GM21447 (cell line): ENCODE data around the gene SESTD1.
A peak's percentile ranks its signal among the peaks of the same experiment; 100 is the strongest.

ENCODE experiments used
- ATAC-seq: cut with Tn5 transposase; IDR thresholded peaks from one replicate; pipeline ENCODE4 v1.9.1; 2021; ENCODE audit not compliant: unreplicated experiment

Gene SESTD1

DNA sequence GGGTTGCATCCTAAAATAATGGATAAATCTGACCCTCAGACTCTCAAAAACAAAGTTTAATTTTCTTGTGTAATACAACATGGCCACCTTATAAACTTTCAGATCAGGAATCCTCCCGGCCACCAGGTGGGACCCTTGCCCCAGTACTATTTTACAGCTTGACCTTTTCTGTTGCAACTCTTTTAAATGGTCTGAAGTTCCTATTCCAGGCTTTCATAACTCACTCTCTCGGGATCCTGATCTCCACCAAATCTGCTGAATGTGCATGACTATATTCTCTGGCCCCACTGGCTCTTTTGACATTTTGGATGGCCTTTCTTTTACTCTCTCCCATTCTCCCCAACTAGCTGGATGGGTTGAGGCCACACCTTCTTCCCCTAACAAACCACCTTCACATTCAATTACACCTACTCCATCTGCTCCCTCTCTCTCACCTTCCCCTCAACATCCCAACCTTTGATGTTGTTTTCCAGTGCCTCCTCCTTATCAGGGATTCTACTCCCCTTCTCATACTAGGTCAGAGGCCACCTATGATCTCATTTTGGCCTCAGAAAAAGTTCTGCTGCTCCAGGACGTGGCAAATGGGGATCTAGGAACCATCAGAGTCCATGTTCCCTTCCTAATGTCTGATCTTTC is 70.8 kb downstream of the SESTD1 start:
- no peak for ATAC-seq

DNA sequence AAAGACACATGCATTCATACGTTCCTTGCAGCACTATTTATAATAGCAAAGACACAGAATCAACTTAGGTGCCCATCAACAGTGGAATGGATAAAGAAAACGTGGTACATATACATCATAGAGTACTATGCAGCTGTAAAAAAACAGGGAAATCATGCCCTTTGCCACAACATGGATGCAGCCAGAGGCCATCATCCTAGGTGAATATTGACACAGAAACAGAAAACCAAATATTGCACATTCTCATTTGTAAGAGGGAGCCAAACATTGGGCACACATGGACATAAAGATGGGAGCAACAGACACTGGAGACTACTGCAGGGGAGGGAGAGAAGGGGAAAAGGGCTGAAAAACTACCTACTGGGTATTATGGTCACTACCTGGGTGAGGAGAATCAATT is 73.5 kb downstream of the SESTD1 start:
- ATAC-seq: no peak

DNA sequence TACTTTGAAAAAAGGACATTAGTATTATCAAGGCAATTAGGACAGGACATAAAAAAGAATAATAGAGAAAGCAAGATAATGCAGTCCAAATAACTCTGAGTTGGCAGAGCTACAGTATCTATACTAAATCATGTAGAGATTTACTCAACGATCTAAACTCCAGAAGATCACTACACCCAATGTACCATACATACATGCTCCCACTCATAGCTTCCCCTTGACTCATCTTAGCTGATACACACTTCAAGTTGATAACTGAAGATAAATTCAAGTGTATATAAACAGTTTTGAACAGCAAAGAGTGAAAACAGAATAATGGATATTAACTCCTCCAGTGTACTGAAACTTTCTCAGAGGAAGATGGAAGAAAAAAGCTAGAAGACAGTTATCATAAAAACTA is 78.5 kb downstream of the SESTD1 start:
- no peak for ATAC-seq

DNA sequence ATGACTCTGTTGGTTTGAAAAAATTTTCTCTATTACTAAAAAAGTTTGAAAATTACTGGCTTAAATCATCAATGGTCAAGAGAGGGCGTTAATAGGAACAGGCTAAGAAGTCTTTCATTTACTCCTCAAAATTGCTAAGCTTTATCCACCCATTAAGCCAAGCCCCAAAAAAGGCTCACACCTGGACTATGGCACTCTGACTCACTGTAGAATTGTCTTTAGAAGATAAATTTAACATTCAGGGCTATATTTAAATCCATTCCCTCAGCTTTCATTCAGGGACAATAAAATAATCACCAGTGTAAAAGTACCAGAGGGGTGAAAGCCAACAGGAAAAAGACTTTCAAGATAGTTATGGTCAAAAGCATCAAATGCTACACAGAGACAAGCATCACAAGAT is 80.0 kb downstream of the SESTD1 start:
- ATAC-seq: no peak

DNA sequence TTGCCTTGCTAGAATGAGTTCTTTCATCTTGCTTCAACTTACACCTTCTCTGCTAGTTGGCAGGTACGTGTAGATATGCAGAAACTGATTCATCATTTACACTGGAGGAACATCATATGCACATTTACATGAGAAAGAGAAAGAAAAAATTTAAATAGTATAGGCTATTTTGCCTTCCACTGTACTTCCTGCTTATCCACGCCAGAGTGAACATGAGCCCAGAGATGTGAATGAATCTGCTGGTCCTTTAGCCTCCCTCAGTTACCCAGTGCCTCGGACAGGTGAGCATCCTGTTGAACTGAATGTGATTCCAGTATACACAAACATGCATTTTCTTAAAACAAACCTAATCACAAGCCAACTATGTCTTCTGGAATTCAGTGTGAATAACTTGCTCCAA is 83.6 kb downstream of the SESTD1 start:
- ATAC-seq: peak; percentile 85

DNA sequence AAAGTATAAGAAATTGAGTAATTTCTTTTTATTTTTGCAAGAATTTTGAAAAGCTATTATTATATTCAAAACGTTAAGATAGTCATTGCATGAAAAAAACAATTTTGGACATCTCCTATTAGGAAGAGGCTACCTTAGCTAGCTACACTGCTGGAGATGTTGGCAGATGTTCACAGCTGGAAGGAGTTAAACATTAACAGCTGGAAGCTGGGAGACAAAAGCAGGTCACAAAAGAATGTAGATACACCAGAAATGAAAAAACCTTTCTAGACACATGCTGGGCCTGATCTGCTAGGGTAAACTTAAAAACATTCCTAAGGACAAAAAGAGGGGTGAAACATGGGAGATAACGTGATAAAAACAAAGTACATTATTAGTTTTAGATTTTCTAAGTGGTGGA is 84.4 kb downstream of the SESTD1 start:
- ATAC-seq: no peak

DNA sequence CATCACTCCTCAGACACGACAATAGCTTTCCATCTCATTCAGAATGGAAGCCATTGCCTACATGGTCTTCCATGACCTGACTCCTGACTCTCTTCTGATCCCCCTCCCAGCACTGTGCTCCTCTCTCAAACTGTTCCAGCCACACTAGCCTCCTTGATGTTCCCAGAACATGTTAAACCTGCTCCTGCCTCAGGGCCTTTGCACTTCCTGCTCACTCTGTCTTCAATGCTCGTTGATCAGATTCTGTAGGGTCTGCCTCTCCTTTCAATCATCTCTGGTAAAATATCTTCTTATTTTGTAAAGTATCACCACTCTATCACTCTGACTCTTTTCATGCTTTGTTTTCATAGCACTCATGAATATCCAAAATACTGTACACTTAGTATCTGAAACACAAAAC is 84.9 kb downstream of the SESTD1 start:
- ATAC-seq: no peak

DNA sequence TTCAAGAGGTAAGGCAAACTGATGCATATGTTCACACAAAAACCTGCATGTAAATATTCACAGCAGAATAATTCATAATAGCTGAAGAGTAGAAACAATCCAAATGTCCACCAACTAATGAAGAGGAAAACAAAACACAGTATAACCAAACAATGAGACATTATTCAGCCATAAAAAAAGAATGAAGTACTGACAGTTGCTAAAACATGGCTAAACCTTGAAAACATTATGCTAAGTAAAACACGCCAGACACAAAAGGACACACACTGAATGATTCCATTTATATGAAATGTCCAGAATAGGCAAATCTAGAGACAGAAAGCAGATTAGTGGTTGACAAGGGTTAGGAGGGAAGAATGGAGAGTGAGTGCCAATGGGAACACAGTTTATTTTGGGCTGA is 86.9 kb downstream of the SESTD1 start:
- no peak for ATAC-seq

DNA sequence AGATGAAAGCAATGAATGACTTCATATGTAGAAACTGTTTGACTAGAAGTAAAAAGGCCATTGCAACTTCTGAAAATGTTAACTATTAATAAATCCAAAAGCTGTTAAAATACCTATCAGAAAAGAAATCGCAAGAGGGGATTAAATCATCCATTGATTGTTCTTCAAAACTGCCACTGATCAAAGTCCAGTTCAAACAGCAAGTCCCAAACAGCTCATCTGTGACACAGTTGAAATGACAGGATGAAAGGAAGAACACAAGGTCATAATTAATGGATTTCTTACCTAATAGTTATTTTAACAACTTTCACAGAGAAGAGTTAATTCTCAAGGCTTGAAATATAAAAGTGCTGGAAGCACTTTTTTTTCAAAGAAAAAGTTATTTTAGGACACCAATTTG is 90.4 kb downstream of the SESTD1 start:
- no peak for ATAC-seq

DNA sequence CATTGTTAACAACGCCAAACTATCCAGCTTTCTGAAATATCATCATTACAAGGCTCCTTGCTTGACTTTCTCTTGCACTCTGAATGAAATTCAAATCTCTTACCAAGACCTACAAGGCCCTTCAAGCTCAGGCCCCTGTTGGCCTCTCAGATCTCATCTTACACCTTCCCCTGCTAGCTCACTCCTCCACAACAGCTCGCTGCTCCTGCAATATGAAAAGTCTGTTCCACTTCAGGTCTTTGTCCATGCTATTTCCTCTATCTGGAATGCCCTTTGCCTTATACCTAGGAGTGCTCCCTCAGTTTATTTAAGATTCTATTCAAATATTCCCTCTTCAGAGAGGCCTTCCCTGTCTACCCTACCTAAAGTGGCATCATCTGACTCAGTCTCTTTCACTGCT is 91.7 kb downstream of the SESTD1 start:
- ATAC-seq: no peak

DNA sequence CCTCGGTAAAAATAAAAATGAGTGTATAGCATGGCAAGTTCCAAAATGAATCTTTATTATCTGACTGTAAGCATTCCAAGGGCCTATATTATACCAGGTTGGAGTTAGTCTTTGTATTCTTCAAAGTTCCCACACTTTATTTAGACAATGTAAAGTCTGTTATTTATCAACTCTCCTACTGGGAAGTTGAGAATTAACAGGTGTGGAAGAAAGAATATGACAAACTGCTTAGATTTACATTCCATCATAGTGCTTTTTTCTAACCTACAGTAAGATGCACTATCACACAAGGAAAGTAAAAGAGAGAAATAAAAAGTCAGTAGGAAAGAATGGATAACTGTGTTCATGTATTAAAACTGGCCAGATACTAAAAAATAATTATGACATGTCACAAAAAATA is 93.3 kb downstream of the SESTD1 start:
- no peak for ATAC-seq

DNA sequence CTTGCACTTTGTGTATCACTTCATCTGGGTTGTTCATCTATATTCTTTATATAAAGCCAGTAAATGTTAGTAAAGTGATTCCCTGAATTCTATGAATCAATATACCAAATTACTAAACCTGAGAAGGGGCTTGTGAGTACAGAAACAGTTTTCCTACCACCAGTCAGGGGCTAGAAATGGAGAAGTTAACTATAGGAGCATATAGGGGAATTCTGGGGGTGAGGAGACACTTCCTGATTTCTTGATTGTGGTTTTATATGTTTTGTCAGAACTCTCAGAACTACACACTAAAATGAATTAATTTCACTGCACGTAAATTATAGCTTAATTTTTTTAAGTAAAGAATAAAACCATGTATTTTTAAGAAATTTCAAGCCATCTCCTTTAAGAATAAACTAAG is 93.7 kb downstream of the SESTD1 start:
- ATAC-seq: no peak

DNA sequence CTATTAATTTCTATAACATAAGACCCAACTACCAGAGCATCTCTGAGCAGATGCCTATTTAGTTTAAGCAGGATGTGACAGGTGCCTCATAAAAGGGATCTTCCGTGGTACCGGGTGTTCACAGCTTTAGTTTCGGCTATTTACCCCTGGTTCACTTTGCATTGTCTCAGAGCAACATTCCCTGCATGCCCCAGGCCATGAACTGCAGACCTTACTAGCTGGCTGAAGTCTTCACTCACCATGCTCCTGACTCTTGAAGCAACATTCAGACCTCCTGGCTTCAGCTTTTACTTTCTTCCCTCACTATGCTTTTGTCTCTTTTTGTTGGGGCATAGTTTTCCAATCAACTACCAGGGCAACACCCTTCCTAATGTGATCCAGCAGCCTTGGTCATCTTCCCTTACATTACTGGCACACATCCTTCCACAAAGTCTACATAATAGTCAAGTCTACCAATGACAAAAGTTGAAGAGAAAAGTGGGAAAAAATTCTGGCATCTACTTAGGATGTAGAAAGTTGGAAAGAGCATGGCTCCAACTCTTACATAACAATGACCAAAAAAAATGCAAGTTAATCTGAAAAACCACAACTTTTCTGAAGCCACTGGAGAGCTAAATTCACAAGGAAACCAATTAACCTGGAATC is 99.2 kb downstream of the SESTD1 start:
- ATAC-seq: no peak

DNA sequence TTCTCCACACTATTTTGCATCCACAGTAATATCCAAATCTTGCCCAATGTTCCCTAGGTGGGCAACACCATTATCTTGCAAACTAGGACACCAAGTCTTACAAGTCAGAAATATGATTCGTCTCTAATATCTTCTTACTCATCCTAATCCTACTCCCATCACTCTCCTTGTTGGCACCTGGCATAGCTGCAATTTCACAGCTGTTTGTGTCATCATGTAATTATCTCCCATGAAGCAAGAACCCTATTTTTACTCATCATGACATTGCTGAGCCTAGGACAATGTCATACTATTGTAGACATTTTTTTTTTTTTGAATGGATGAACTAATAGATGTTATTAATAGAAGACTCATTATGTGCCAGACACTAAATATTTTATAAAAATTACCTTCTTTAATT is 123.4 kb downstream of the SESTD1 start:
- ATAC-seq: no peak

DNA sequence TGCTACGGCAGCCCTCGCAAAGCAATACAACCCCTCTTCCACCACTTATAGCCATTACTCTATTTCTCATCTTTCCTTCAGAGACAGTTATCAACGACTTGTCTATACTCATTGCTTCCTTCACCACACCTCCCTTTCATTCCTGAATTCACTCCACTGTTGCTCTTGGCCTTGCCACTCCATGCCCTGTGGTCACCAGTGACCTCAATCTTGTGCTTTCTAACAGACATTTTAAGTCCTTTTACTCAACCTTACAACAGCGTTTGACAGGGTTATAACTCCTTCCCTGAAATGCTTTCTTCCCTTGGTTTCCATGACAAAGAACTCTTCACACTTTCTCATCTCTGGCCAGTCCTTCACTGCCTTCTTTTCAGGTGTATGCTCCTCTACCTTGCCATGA is 124.1 kb downstream of the SESTD1 start:
- no peak for ATAC-seq

DNA sequence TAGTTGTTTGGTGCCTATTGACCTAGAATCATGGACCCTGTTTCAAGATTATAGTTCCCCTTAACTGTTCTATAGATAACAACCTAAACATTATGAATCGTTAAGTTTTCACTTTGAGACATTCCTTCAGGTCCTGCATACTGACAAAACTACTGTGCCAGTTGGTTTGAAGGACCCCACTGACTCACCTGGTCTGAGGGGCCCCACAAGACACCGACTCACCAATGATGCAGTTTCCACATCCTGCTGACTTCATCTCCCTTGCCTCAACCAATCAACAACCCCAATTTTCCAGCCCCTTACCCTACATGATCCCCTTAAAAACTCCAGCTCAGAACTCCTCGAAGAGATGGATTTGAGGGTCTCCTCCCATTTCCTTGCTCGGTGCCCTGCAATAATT is 125.1 kb downstream of the SESTD1 start:
- no peak for ATAC-seq

DNA sequence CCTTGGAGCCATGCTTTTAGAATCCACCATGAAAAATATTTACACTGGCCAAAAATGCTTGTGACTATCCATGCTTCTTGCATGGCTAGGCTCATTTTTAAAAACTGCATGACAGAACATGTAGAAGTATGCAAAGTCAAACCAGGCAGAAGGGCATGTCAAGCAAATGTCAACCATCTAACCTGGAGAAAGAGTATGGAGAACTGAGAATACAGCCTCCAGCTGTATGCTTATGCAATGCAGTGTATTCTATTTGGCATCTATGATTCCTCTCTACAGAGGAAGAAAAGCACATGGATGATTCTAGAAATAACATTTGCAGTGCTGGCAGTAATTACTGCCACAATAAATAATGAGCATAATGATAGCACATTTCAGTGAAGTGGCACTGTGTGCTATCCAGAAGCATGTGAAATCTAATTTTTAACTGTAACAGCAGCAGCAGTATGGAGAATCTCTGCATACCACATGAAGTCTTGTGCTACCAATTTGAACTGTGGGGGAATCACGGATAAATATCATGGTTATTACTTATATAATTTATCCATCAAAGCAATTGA is 127.4 kb downstream of the SESTD1 start:
- no peak for ATAC-seq

DNA sequence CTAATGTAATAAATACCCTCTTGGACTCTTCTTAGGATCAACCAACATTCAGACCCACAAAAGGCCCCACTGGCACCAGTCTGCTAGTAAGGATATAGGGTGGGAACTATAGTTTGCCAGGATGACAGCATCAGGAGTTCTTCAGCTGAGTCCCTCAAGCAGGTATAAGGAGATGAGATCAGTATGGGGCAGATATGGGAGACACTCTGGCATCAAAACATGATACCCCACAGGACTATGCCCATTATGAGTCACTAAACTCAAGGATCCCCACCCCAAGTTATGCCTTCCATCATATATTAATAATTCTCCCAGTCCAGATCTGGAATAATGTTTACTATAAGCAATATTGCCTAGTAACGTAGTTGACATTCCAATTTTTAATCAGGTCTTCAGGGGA is 131.6 kb downstream of the SESTD1 start:
- no peak for ATAC-seq

DNA sequence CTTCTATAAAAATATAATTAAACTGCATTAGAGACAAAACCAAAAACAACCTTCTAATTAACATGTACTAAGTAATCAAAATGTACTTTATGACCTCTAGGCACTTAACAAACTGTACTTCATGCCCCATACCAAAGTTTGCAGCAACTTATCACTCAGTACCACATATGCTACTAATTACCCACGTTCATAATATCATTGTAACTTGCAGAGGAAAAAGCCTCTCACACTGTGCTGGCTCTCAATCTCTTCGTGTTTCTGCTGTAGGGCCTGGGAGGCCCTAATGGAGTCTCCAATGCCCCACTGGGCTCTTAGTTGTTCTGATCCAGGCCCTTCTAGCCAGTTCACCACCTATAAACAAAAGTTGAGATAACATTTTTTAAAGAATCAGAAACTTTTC is 132.6 kb downstream of the SESTD1 start:
- no peak for ATAC-seq

DNA sequence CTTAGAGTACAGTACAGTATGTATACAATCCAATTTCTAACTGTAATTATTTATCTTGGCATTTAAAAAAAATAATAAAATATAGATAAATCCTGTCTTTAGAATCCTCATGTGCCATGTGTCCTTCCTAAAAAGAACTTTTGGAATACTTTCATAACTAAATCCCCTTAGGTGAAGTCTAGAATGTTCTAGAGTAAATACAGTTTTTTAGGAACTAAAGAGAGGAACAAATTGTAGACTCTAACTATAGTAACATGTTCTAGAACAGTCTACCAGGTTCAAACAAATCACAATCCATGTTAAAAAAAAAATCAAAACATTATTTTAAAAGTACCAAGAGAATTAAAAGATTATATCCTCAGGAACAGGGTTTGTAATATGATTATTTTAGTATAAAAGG is 134.1 kb downstream of the SESTD1 start:
- no peak for ATAC-seq

DNA sequence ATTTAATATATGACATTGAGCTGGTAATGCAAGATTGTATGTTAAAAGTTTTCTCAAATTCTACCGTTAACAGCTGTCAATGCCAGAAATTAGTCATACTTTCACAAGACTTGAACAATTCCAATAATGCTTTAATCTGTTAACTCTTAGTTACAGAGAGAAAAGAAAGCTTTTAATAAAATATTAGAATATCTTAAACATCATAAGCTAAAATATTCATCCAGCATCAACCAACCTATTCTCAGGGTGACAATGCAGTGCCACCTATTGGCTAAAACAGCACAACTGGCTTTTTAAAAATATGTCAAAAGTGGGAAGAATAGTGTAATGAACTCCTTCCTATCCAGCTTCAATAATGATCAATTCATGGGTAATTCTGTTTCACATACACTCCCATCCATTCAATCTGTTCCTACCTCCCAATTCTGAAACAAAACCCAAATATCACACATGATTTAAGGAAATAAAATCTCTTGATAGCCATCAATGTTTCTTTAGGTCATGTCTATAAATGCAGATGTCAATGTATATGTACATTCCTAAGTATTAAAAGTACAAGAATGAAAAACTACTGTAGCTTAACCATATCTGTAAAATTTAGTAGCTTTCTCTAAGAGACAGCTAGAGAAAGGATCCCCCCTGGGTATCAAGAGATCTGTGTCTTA is 134.9 kb downstream of the SESTD1 start:
- peak; percentile 52 for ATAC-seq

DNA sequence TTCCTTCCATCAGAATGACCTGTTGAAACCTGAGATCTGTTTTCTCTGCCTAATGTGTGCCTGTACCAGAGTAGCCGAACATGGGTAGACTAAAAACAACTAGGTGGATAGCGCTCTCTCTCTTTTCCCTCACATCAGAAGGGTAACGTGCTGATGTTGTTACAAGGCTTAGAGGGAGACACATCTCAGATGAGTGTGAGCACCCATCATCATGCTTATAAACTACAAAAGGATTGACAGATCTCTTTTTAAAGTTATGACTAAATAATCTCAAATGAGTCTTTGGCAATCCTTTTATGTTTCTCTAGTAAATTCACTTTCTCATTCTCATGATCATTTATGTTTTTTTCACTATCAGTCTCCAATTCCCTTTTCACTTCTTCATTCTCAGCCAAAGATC is 139.2 kb downstream of the SESTD1 start:
- no peak for ATAC-seq
